PFSK-1 (cell line): Measurements from ENCODE around the gene SARS1.

Experiments
- FOXP2 ChIP-seq: optimal IDR thresholded peaks from 2 replicates; pipeline ENCODE3; 2011; ENCODE audit warnings: borderline replicate concordance, control low read depth, inconsistent platforms; ENCODE audit not compliant: insufficient read depth; ENCODE audit errors: extremely low read length, extremely low read depth
- POLR2AphosphoS5 ChIP-seq: IDR thresholded peaks from 2 replicates; pipeline ENCODE4 v1.6.1; 2012; ENCODE audit warnings: low read depth, mild to moderate bottlenecking, control low read depth, low read length, moderate library complexity
- SIN3A ChIP-seq: IDR thresholded peaks from 2 replicates; pipeline ENCODE4 v1.6.1; 2012; ENCODE audit warnings: mild to moderate bottlenecking, low read length, moderate library complexity, borderline replicate concordance; ENCODE audit not compliant: insufficient read depth
- TAF1 ChIP-seq: IDR thresholded peaks from 2 replicates; pipeline ENCODE4 v1.6.1; 2012; ENCODE audit warnings: low read length, control low read depth, borderline replicate concordance; ENCODE audit not compliant: insufficient read depth
- TF ChIP-seq, protein P1 (sequence below), 2 experiments: IDR thresholded peaks; 2 replicates each; pipeline versions ENCODE4 v1.6.1 to v1.8.0; 2011 to 2012; ENCODE audit warnings: low read depth in 2 of 2, low read length in 2 of 2, control low read depth in 1 of 2, inconsistent platforms in 1 of 2, mild to moderate bottlenecking in 1 of 2, moderate library complexity in 1 of 2; ENCODE audit not compliant: insufficient read depth in 1 of 2

The SARS1 gene

DNA sequence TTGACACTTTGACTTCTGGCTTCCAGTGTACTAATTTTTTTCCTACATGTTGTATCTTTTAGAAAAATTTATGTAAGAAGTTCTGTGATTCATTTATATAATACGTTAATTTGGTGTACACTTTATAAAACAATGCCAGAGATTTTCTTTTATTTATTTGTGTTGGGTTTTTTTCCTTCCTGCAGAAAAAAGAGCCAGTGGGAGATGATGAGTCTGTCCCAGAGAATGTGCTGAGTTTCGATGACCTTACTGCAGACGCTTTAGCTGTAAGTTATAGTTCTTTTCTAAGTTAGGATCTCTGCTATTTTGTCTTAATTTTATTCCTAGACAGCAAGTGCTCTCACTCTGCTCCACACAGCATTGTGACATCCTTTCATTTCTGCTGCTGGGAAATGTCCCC is 14.4 kb downstream of the SARS1 start:
- TF ChIP-seq, protein P1, sequence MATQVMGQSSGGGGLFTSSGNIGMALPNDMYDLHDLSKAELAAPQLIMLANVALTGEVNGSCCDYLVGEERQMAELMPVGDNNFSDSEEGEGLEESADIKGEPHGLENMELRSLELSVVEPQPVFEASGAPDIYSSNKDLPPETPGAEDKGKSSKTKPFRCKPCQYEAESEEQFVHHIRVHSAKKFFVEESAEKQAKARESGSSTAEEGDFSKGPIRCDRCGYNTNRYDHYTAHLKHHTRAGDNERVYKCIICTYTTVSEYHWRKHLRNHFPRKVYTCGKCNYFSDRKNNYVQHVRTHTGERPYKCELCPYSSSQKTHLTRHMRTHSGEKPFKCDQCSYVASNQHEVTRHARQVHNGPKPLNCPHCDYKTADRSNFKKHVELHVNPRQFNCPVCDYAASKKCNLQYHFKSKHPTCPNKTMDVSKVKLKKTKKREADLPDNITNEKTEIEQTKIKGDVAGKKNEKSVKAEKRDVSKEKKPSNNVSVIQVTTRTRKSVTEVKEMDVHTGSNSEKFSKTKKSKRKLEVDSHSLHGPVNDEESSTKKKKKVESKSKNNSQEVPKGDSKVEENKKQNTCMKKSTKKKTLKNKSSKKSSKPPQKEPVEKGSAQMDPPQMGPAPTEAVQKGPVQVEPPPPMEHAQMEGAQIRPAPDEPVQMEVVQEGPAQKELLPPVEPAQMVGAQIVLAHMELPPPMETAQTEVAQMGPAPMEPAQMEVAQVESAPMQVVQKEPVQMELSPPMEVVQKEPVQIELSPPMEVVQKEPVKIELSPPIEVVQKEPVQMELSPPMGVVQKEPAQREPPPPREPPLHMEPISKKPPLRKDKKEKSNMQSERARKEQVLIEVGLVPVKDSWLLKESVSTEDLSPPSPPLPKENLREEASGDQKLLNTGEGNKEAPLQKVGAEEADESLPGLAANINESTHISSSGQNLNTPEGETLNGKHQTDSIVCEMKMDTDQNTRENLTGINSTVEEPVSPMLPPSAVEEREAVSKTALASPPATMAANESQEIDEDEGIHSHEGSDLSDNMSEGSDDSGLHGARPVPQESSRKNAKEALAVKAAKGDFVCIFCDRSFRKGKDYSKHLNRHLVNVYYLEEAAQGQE (IDR thresholded peaks at IDR 0.05; ENCODE audit: insufficient read depth in 1 of 2, low read depth in 2 of 2, low read length in 2 of 2): no peak
- no peak for TF ChIP-seq TAF1
- TF ChIP-seq POLR2AphosphoS5: no peak
- no peak for TF ChIP-seq FOXP2
- no peak for TF ChIP-seq SIN3A

DNA sequence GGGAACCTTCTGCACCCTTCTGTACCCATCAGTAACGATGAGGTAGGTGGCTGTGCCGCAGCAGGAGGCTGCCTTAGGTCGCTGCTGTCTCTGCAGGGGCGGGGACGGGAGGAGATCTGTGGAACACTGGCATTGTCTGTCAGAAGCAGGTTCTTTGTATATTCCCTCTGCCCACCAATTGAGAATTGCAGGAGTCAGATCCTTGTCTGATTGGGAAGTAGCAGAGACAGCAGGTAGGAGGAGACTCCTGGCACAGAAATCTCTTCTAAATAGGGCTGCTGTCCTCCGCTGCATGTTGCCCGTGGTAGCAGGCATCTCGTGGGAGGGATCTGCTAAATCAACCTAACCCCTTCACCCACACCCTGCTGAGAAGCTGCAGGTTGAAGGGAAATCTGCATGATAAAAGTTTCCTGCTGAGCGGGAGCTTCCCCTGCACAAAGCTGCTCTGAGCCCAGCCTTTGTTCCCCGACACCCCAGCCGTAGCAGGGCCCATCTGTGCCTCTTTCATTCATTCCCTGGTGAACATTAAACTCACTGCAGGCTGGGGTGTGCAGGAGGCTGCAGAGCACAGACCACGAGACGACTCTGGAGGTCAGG is 15.9 kb downstream of the SARS1 start:
- TF ChIP-seq POLR2AphosphoS5 (no peak), TAF1 (no peak), SIN3A (no peak), FOXP2 (no peak)
- TF ChIP-seq, protein P1 (IDR thresholded peaks at IDR 0.05; ENCODE audit: insufficient read depth in 1 of 2, low read depth in 2 of 2, low read length in 2 of 2): no peak

DNA sequence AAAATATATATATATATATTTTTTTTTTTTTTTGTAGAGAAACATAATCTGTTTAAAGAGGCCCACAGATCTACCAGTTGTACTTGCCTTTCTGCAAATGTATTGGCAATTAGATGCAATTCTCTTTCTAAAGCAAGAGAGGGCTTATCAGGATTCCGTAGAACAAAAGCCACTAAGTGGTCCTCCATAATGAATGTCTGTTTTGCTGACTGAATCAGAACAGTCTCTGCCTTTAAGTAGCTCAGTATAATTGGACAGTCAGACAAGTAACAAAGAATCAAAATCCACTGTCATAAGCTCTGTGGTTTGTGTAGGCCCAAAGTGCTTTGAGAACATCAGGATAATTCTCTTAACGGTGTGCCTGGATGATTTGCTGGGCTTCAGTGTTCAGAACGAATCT is 17.3 kb downstream of the SARS1 start:
- TF ChIP-seq POLR2AphosphoS5 (0 out of 2 replicates have a peak, but pooled peaks have one; percentile 8), SIN3A (no peak)

DNA sequence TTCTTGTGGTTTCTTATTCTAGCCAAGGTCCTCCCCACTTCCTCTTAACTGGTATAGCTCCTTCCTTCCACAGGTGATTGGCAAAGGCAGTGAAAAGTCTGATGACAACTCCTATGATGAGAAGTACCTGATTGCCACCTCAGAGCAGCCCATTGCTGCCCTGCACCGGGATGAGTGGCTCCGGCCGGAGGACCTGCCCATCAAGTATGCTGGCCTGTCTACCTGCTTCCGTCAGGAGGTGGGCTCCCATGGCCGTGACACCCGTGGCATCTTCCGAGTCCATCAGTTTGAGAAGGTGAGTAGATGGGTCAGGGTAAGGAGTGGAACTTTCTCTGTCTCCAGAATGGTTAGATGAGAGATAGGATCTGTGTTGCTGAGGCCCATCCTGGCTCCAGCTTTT is 21.4 kb downstream of the SARS1 start:
- TF ChIP-seq, protein P1 (IDR thresholded peaks at IDR 0.05; ENCODE audit: insufficient read depth in 1 of 2, low read depth in 2 of 2, low read length in 2 of 2): no peak
- no peak for TF ChIP-seq POLR2AphosphoS5
- no peak for TF ChIP-seq TAF1
- no peak for TF ChIP-seq SIN3A
- no peak for TF ChIP-seq FOXP2

DNA sequence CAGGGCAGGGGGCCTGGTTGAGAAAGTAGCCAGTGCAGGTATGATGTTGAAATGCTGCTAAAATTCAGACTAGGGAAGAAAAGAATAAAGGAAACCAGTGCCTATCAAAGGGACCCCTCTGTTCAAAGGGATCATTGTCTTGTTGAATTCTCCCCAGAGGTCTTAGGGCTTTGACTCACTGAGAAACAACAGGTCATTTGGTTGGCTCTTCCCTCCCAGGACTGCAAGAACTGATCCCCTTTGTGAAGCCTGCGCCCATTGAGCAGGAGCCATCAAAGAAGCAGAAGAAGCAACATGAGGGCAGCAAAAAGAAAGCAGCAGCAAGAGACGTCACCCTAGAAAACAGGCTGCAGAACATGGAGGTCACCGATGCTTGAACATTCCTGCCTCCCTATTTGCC is 23.8 kb downstream of the SARS1 start:
- TF ChIP-seq POLR2AphosphoS5 (no peak; the same call in 1 of the 2 replicates), FOXP2 (no peak), SIN3A (no peak), TAF1 (no peak)
- TF ChIP-seq, protein P1 (IDR thresholded peaks at IDR 0.05; ENCODE audit: insufficient read depth in 1 of 2, low read depth in 2 of 2, low read length in 2 of 2): no peak
